OCI-LY1 (cell line): ENCODE results near the gene PDLIM5.

Experiments
- H2AFZ ChIP-seq: fragments of 200-600 bp; sonication (generic), shearing (Covaris generic); 2 replicates; pipeline ENCODE4 v1.6.0; 2014; ENCODE audit warnings: antibody characterized with exemption, mild to moderate bottlenecking, low read length
- H3F3A ChIP-seq: fragments of 200-600 bp; sonication (generic), shearing (Covaris generic); 2 replicates; pipeline ENCODE4 v1.6.0; 2014; ENCODE audit warnings: mild to moderate bottlenecking, antibody characterized with exemption, low read length, moderate library complexity; ENCODE audit not compliant: insufficient read depth
- H3K27ac ChIP-seq: fragments of 200-600 bp; sonication (generic); 2 replicates; pipeline ENCODE4 v1.5.1; 2014; ENCODE audit warnings: low read length, mixed run types, mild to moderate bottlenecking, low read depth; ENCODE audit not compliant: poor library complexity, severe bottlenecking
- H3K27me3 ChIP-seq: fragments of 200-600 bp; sonication (generic); 2 replicates; pipeline ENCODE4 v1.6.0; 2014; ENCODE audit warnings: antibody characterized with exemption, mild to moderate bottlenecking, low read length, moderate library complexity; ENCODE audit not compliant: insufficient read depth
- H3K36me3 ChIP-seq: fragments of 200-600 bp; sonication (generic); 2 replicates; pipeline ENCODE4 v1.6.1; 2014; ENCODE audit warnings: mild to moderate bottlenecking, antibody characterized with exemption, low read length, moderate library complexity, mixed read lengths; ENCODE audit not compliant: insufficient read depth
- H3K4me1 ChIP-seq: fragments of 200-600 bp; sonication (generic); 2 replicates; pipeline ENCODE4 v1.5.1; 2014; ENCODE audit warnings: mild to moderate bottlenecking, low read length, moderate library complexity; ENCODE audit not compliant: insufficient read depth, severe bottlenecking
- H3K4me2 ChIP-seq: fragments of 200-600 bp; sonication (generic), shearing (Covaris generic); 2 replicates; pipeline ENCODE4 v1.6.1; 2014; ENCODE audit warnings: low read length
- H3K4me3 ChIP-seq: fragments of 200-600 bp; sonication (generic); 2 replicates; pipeline ENCODE4 v1.5.1; 2014; ENCODE audit warnings: low read length, low read depth, mild to moderate bottlenecking, mixed read lengths; ENCODE audit not compliant: poor library complexity, severe bottlenecking
- H3K79me2 ChIP-seq: fragments of 200-600 bp; shearing (Covaris generic); 2 replicates; pipeline ENCODE4 v1.6.1; 2016; ENCODE audit warnings: mixed run types, low read length, mixed read lengths; ENCODE audit not compliant: insufficient read depth
- H3K9ac ChIP-seq: fragments of 200-600 bp; sonication (generic), shearing (Covaris generic); 2 replicates; pipeline ENCODE4 v1.6.1; 2014; ENCODE audit warnings: mild to moderate bottlenecking, low read length, mixed read lengths
- H3K9me2 ChIP-seq: fragments of 200-600 bp; sonication (generic), shearing (Covaris generic); 2 replicates; pipeline ENCODE4 v1.6.1; 2014; ENCODE audit warnings: low read depth, mild to moderate bottlenecking, low read length, mixed read lengths
- H3K9me3 ChIP-seq: fragments of 200-600 bp; shearing (Covaris generic); 2 replicates; pipeline ENCODE4 v1.6.1; 2014; ENCODE audit warnings: low read length, mixed read lengths
- H4K20me1 ChIP-seq: fragments of 200-600 bp; sonication (generic), shearing (Covaris generic); 2 replicates; pipeline ENCODE4 v1.6.0; 2016; ENCODE audit warnings: mild to moderate bottlenecking, low read length; ENCODE audit not compliant: insufficient read depth
- CTCF ChIP-seq: fragments of 200-600 bp; sonication (generic), shearing (Covaris generic); IDR thresholded peaks from 2 replicates; pipeline ENCODE4 v1.5.1; 2017; ENCODE audit warnings: mild to moderate bottlenecking, antibody characterized with exemption, low read length, moderate library complexity, mixed read lengths
- EZH2 ChIP-seq: fragments of 200-600 bp; sonication (generic), shearing (Covaris generic); IDR thresholded peaks from 2 replicates; pipeline ENCODE4 v1.8.0; 2017; ENCODE audit warnings: borderline replicate concordance, mixed run types, mild to moderate bottlenecking, antibody characterized with exemption, low read length, moderate library complexity, mixed read lengths

Gene PDLIM5

GRCh38 chr4:94523617-94524016 lies 71.9 kb downstream of the PDLIM5 start:
- H3K27ac ChIP-seq: no peak overlapping the region
- H3K36me3 ChIP-seq: no peaks in the 10 kb centered on the region
- no peaks in the 10 kb centered on the region for H3F3A ChIP-seq
- peaks cover 22% of the 10 kb centered on the region for H3K4me1 ChIP-seq
- H3K4me3 ChIP-seq: no peak overlapping the region
- no peak overlapping the region for H3K4me2 ChIP-seq
- no peak overlapping the region for H3K9ac ChIP-seq
- H3K79me2 ChIP-seq: no peaks in the 10 kb centered on the region
- no peaks in the 10 kb centered on the region for H3K27me3 ChIP-seq
- no peaks in the 10 kb centered on the region for H4K20me1 ChIP-seq
- H3K9me3 ChIP-seq: no peaks in the 10 kb centered on the region
- no peaks in the 10 kb centered on the region for H3K9me2 ChIP-seq
- no peak overlapping the region for H2AFZ ChIP-seq
- no peak for TF ChIP-seq EZH2
- TF ChIP-seq CTCF: no peak

- Histone ChIP-seq H3K27me3 (no peaks in the 10 kb centered on the region), H2AFZ (no peak overlapping the region), H3K9ac (no peak overlapping the region), H3F3A (no peaks in the 10 kb centered on the region), H3K9me3 (no peaks in the 10 kb centered on the region), H3K79me2 (no peaks in the 10 kb centered on the region), H4K20me1 (no peaks in the 10 kb centered on the region), H3K4me3 (no peak overlapping the region), H3K27ac (no peak overlapping the region), H3K36me3 (no peaks in the 10 kb centered on the region), H3K9me2 (no peaks in the 10 kb centered on the region), H3K4me2 (no peak overlapping the region), H3K4me1 (no peaks in the 10 kb centered on the region)
- TF ChIP-seq CTCF: no peak
- no peak for TF ChIP-seq EZH2
Measured at GRCh38 chr4:94525993-94526728, 74.4 kb downstream of the PDLIM5 start.

- Histone ChIP-seq H3F3A (no peaks in the 10 kb centered on the region), H3K4me3 (no peak overlapping the region), H3K4me2 (no peak overlapping the region), H3K4me1 (no peaks in the 10 kb centered on the region), H3K9me2 (no peaks in the 10 kb centered on the region), H3K36me3 (no peaks in the 10 kb centered on the region), H3K9me3 (no peaks in the 10 kb centered on the region), H3K27ac (no peak overlapping the region), H2AFZ (no peak overlapping the region), H3K79me2 (no peaks in the 10 kb centered on the region), H3K9ac (no peak overlapping the region), H4K20me1 (no peaks in the 10 kb centered on the region), H3K27me3 (no peaks in the 10 kb centered on the region)
- TF ChIP-seq EZH2: no peak
- TF ChIP-seq CTCF: no peak
Measured at GRCh38 chr4:94527556-94528233, 76.0 kb downstream of the PDLIM5 start.
